ENCODE results near the gene NR2E3.

DNA sequence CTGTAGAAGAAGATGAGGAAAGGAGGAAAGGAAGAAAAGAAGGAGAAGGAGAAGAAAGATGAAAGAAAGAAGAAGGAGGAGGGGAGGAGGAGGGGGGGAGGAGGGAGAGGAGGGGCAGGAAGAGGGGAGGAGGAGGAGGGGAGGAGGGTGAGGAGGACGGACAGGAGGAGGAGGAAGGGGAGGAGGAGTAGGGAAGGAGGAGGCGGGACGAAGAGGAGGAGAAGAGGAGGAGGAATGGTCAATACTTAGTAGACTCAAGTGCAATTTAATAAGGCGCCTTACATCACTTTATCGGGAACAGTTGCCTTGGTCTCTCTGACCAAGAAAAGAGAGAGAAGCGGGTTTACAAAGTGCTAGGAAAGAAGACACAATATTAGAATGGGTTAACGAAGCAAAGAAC, 23.7 kb upstream of the NR2E3 start:
- TF ChIP-seq, protein P1, sequence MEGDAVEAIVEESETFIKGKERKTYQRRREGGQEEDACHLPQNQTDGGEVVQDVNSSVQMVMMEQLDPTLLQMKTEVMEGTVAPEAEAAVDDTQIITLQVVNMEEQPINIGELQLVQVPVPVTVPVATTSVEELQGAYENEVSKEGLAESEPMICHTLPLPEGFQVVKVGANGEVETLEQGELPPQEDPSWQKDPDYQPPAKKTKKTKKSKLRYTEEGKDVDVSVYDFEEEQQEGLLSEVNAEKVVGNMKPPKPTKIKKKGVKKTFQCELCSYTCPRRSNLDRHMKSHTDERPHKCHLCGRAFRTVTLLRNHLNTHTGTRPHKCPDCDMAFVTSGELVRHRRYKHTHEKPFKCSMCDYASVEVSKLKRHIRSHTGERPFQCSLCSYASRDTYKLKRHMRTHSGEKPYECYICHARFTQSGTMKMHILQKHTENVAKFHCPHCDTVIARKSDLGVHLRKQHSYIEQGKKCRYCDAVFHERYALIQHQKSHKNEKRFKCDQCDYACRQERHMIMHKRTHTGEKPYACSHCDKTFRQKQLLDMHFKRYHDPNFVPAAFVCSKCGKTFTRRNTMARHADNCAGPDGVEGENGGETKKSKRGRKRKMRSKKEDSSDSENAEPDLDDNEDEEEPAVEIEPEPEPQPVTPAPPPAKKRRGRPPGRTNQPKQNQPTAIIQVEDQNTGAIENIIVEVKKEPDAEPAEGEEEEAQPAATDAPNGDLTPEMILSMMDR (IDR thresholded peaks at IDR 0.05; ENCODE audit: low read length) = no peak
- no peak for TF ChIP-seq EZH2 (IDR thresholded peaks at IDR 0.05; ENCODE audit: borderline replicate concordance, low read length)
